Endothelial cell of umbilical vein (primary cell): ENCODE measurements around the gene AKAP6. TPM values are rescaled to one million over a fixed set of nuclear protein-coding genes. Genes with fewer than 3 reads are reported as not detected.

Source experiments
- BruUV-seq: library from RNA; stranded (reverse); fragments of 400-500 nt; replicated peaks from 2 replicates; lab custom pipeline; 2021; lab: Mats Ljungman, UMichigan
- CTCF ChIA-PET: fragments of 300-600, 350-600 bp; sonication (Branson Sonifier 250); formaldehyde crosslinking; loops from one replicate; lab custom pipeline; 2021; ENCODE audit warnings: antibody characterized with exemption, inconsistent platforms; lab: Charles Lee
- POLR2A ChIA-PET: fragments of 300-600, 350-600 bp; sonication (Branson Sonifier 250); formaldehyde crosslinking; loops from one replicate; lab custom pipeline; 2021; ENCODE audit warnings: antibody characterized with exemption, inconsistent platforms; lab: Charles Lee
- DNase-seq: peaks from one replicate; pipeline ENCODE4 v3.0.0-alpha.2; 2011; ENCODE audit warnings: low read depth, low spot score
- FAIRE-seq: peaks from 2 replicates; lab custom pipeline; 2011; peaks lifted over from hg19 to GRCh38; lab: Jason Lieb, UNC
- H2AFZ ChIP-seq: 2 replicates; pipeline ENCODE4 v1.6.0; 2012; ENCODE audit warnings: low read depth, low read length, control low read depth, inconsistent platforms
- H3K27ac ChIP-seq: 2 replicates; pipeline ENCODE4 v1.5.1; 2011; ENCODE audit warnings: low read depth, mild to moderate bottlenecking, control low read depth, low read length, moderate library complexity; ENCODE audit not compliant: insufficient read depth
- H3K27me3 ChIP-seq, 2 experiments: 2 replicates each; pipeline versions ENCODE4 v1.6.0 to v1.6.1; 2011; ENCODE audit warnings: low read length in 2 of 2, mixed read lengths in 1 of 2; ENCODE audit not compliant: control insufficient read depth in 2 of 2, insufficient read depth in 2 of 2
- H3K36me3 ChIP-seq, 2 experiments: 2 replicates in 1 of 2; 3 replicates in 1 of 2; pipeline ENCODE4 v1.5.1; 2011; ENCODE audit warnings: low read length in 2 of 2, mild to moderate bottlenecking in 1 of 2, moderate library complexity in 1 of 2; ENCODE audit not compliant: control insufficient read depth in 2 of 2, insufficient read depth in 2 of 2; ENCODE audit errors: extremely low read depth in 1 of 2
- H3K4me1 ChIP-seq: 3 replicates; pipeline ENCODE4 v1.5.1; 2011; ENCODE audit warnings: mild to moderate bottlenecking, low read length; ENCODE audit not compliant: control insufficient read depth, insufficient read depth; ENCODE audit errors: extremely low read depth
- H3K4me2 ChIP-seq: 2 replicates; pipeline ENCODE4 v1.6.1; 2011; ENCODE audit warnings: low read length, control low read depth, mixed read lengths; ENCODE audit not compliant: insufficient read depth
- H3K4me3 ChIP-seq, 3 experiments: fragments of 200-600 bp in 1 of 3; sonication (generic), shearing (Covaris generic) in 1 of 3; replicated peaks in 1 of 3; 2 replicates each; pipeline ENCODE4 v1.5.1; 2011 to 2016; ENCODE audit warnings: control low read depth in 3 of 3, low read length in 3 of 3, mild to moderate bottlenecking in 2 of 3, inconsistent platforms in 1 of 3, low read depth in 1 of 3, moderate library complexity in 1 of 3; ENCODE audit not compliant: insufficient read depth in 1 of 3
- H3K79me2 ChIP-seq: 2 replicates; pipeline ENCODE4 v1.6.0; 2012; ENCODE audit warnings: low read length, inconsistent platforms; ENCODE audit not compliant: control insufficient read depth, insufficient read depth
- H3K9ac ChIP-seq: replicated peaks from 2 replicates; pipeline ENCODE3; 2011; ENCODE audit warnings: low read length, control low read depth; ENCODE audit not compliant: insufficient read depth; ENCODE audit errors: extremely low read depth
- H3K9me1 ChIP-seq: replicated peaks from 3 replicates; pipeline ENCODE4 v1.6.0; 2011; ENCODE audit warnings: mild to moderate bottlenecking, low read length; ENCODE audit not compliant: control insufficient read depth, insufficient read depth; ENCODE audit errors: extremely low read depth
- H3K9me3 ChIP-seq: replicated peaks from 2 replicates; pipeline ENCODE4 v1.5.1; 2012; ENCODE audit warnings: low read length, inconsistent platforms; ENCODE audit not compliant: control insufficient read depth, insufficient read depth
- H4K20me1 ChIP-seq: replicated peaks from 2 replicates; pipeline ENCODE3; 2011; ENCODE audit warnings: mild to moderate bottlenecking, low read length; ENCODE audit not compliant: control insufficient read depth, insufficient read depth; ENCODE audit errors: extremely low read depth
- CTCF ChIP-seq, 2 donors: IDR thresholded peaks; 1 replicate in 1 of 2; 2 replicates in 1 of 2; pipeline ENCODE4 v1.5.1; 2011; ENCODE audit warnings: low read length in 2 of 2, mild to moderate bottlenecking in 2 of 2, moderate library complexity in 2 of 2, control low read depth in 1 of 2, inconsistent platforms in 1 of 2, low read depth in 1 of 2; ENCODE audit not compliant: insufficient read depth in 1 of 2; ENCODE audit errors: extremely low read depth in 1 of 2
- EZH2 ChIP-seq: IDR thresholded peaks from 2 replicates; pipeline ENCODE4 v1.6.1; 2012; ENCODE audit warnings: borderline replicate concordance, low read depth, mild to moderate bottlenecking, moderate library complexity, low read length, inconsistent platforms; ENCODE audit not compliant: severe bottlenecking
- FOS ChIP-seq: IDR thresholded peaks from 2 replicates; pipeline ENCODE4 v1.6.1; 2011; ENCODE audit warnings: mild to moderate bottlenecking, low read length, moderate library complexity, borderline replicate concordance; ENCODE audit not compliant: insufficient read depth
- GATA2 ChIP-seq: IDR thresholded peaks from 2 replicates; pipeline ENCODE4 v1.7.0; 2011; ENCODE audit warnings: low read depth, mild to moderate bottlenecking, moderate library complexity, mixed read lengths, low read length; ENCODE audit not compliant: insufficient read length, insufficient read depth
- JUN ChIP-seq: IDR thresholded peaks from 2 replicates; pipeline ENCODE4 v1.6.1; 2011; ENCODE audit warnings: borderline replicate concordance, low read depth; ENCODE audit not compliant: insufficient read length, insufficient read depth
- MAX ChIP-seq: IDR thresholded peaks from 2 replicates; pipeline ENCODE4 v1.6.1; 2011; ENCODE audit not compliant: insufficient read depth, insufficient read length
- MYC ChIP-seq: IDR thresholded peaks from one replicate; pipeline ENCODE4 v1.6.1; 2011; ENCODE audit warnings: mild to moderate bottlenecking, low read depth, low read length
- POLR2A ChIP-seq: IDR thresholded peaks from 2 replicates; pipeline ENCODE4 v1.6.1; 2012; ENCODE audit warnings: low read depth, mild to moderate bottlenecking, control low read depth, low read length
- POLR2AphosphoS5 ChIP-seq: IDR thresholded peaks from 2 replicates; pipeline ENCODE4 v1.6.1; 2012; ENCODE audit warnings: low read depth, mild to moderate bottlenecking, control low read depth, low read length, moderate library complexity; ENCODE audit not compliant: insufficient read depth
- dilution Hi-C: fragments of 300-500 bp; cut with MboI; formaldehyde crosslinking; loops from one replicate; pipeline ENCODE4 v1.15.0; 2019; ENCODE audit warnings: low sequenced_read_pairs; ENCODE audit not compliant: extremely low pct_ligation_motif_present
- intact Hi-C: fragments of 100-400 bp; cut with micrococcal nuclease; formaldehyde crosslinking; loops from one replicate; pipeline ENCODE4 v1.10.0; 2022
- polyA plus RNA-seq, 4 experiments: library from polyadenylated mRNA; depleted of rRNA in 3 of 4; stranded (reverse) in 3 of 4; unstranded in 1 of 4; fragments of >200 nt; gene quantifications; 2 replicates each; pipeline versions ENCODE4 v1.2.1 to v1.2.3, GENCODE V29; 2011 to 2012; ENCODE audit warnings: missing spikeins in 1 of 4
- total RNA-seq: library from RNA; stranded (reverse); gene quantifications from 2 replicates; pipeline ENCODE4 v1.2.3, GENCODE V29; 2021

The AKAP6 gene
- total and polyA plus RNA-seq, 2 donors (not counting 3 experiments of a cell fraction or from before 2014, with no cell fraction given), result 0.03 to 0.49 TPM

DNA sequence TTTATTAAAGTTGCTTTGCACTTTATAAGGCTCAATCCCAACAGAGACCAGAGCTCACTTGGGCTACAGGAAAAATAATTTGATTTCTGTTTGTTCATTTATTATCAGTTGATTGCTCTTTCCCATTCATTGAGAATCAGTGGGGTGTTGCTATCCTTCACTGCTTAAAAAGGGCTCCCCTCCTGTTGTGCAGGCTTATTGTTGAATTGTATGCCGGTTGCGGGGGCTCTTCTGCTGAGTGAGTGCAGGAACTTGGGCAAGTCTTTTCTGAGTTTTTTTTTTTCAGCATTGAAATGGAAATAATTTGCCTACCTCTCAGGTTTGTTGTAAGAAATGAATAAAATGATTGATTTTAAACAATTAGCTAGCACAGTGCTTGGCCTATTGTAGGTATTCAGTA lies 32.6 kb downstream of the AKAP6 start:
- BruUV-seq, result no TSS peak
- Histone ChIP-seq H2AFZ (no peak overlapping the region), H3K9me1 (no peaks in the 10 kb centered on the region), H3K9ac (no peak overlapping the region), H3K4me3 (no peak overlapping the region), H3K4me1 (no peaks in the 10 kb centered on the region), H4K20me1 (no peaks in the 10 kb centered on the region), H3K27me3 (peaks cover 3 to 9% of the 10 kb centered on the region in 2 experiments), H3K36me3 (no peaks in the 10 kb centered on the region), H3K9me3 (no peaks in the 10 kb centered on the region), H3K4me2 (no peak overlapping the region), H3K27ac (no peak overlapping the region), H3K79me2 (no peaks in the 10 kb centered on the region)
- POLR2A ChIA-PET, result no interaction called here
- dilution Hi-C loops (no loop called here), intact Hi-C loops (no loop called here)
- DNase-seq (no peak), FAIRE-seq (no peak)
- CTCF ChIA-PET, result interaction anchor here (0.9 kb wide), 1 partner anchor 14 kb away, joined by 3 read pairs; no protein-coding TSS in a partner anchor
- TF ChIP-seq EZH2, result no peak
- no peak for TF ChIP-seq JUN
- no peak for TF ChIP-seq POLR2AphosphoS5
- no peak for TF ChIP-seq MYC
- TF ChIP-seq POLR2A, result no peak
- TF ChIP-seq GATA2, result no peak
- TF ChIP-seq FOS, result no peak
- TF ChIP-seq MAX, result no peak
- no peak for TF ChIP-seq CTCF (IDR thresholded peaks at IDR 0.05; ENCODE audit: extremely low read depth in 1 of 2, insufficient read depth in 1 of 2, low read depth in 1 of 2, low read length in 2 of 2)
